Activated T-helper 1 cell treated with anti-CD3 and anti-CD28 coated beads, Interleukin-12 subunit alpha, Interleukin-12 subunit beta, Interleukin-2, Interleukin-4 antibody, amounts not matched to agents 30 ng/mL and 10 ng/mL and 1 ng/mL, durations not matched to agents 14 hours and 24 hours and 36 hours (primary cell): Measurements from ENCODE around the gene SPDYE3. TPM values are rescaled to one million over a fixed set of nuclear protein-coding genes. Genes with fewer than 3 reads are reported as not detected.

Source experiments
- total RNA-seq: library from RNA; stranded (reverse); gene quantifications from 2 replicates; pipeline ENCODE4 v1.2.3, GENCODE V29; 2022

The SPDYE3 gene
- total RNA-seq, 1 donor from 2014 or later, result not detected

Other genes with a start within 250 kb of the SPDYE3 start
- 24.6 and 26.1 TPM in 2 replicates for gene ZNF3, start 226.0 kb upstream of the SPDYE3 start, total RNA-seq
- gene COPS6, start 218.7 kb upstream of the SPDYE3 start, total RNA-seq, result 101 and 115 TPM in 2 replicates
- gene MCM7, start 206.3 kb upstream of the SPDYE3 start, total RNA-seq, result 447 and 452 TPM in 2 replicates
- 12.3 and 15.9 TPM in 2 replicates for gene AP4M1, start 206.1 kb upstream of the SPDYE3 start, total RNA-seq
- gene TAF6, start 188.3 kb upstream of the SPDYE3 start, total RNA-seq, result 72.9 and 79.2 TPM in 2 replicates
- gene CNPY4, start 188.1 kb upstream of the SPDYE3 start, total RNA-seq, result 19.6 and 21.7 TPM in 2 replicates
- gene MBLAC1, start 180.7 kb upstream of the SPDYE3 start, total RNA-seq, result 4.1 and 5.5 TPM in 2 replicates
- 119 and 133 TPM in 2 replicates for gene LAMTOR4, start 158.8 kb upstream of the SPDYE3 start, total RNA-seq
- 43.9 and 44.3 TPM in 2 replicates for gene TRAPPC14, start 149.0 kb upstream of the SPDYE3 start, total RNA-seq
- gene GAL3ST4, start 139.1 kb upstream of the SPDYE3 start, total RNA-seq, result 1.3 and 1.5 TPM in 2 replicates
- 3.9 and 4.8 TPM in 2 replicates for gene GPC2, start 130.3 kb upstream of the SPDYE3 start, total RNA-seq
- gene STAG3, start 129.8 kb upstream of the SPDYE3 start, total RNA-seq, result 25.0 and 30.6 TPM in 2 replicates
- 30.5 and 31.2 TPM in 2 replicates for gene PVRIG, start 87.8 kb upstream of the SPDYE3 start, total RNA-seq
- 82.6 and 83.9 TPM in 2 replicates for gene PILRB, start 50.4 kb downstream of the SPDYE3 start, total RNA-seq
- gene PILRA, start 65.8 kb downstream of the SPDYE3 start, total RNA-seq, result 9.6 and 9.9 TPM in 2 replicates
- 2.0 and 2.4 TPM in 2 replicates for gene ZCWPW1, start 121.0 kb downstream of the SPDYE3 start, total RNA-seq
- gene MEPCE, start 122.1 kb downstream of the SPDYE3 start, total RNA-seq, result 57.6 and 58.8 TPM in 2 replicates
- 57.6 and 58.6 TPM in 2 replicates for gene PPP1R35, start 128.8 kb downstream of the SPDYE3 start, total RNA-seq
- gene SPACDR, start 156.6 kb downstream of the SPDYE3 start, total RNA-seq, result 2.8 and 2.9 TPM in 2 replicates
- gene TSC22D4, start 171.5 kb downstream of the SPDYE3 start, total RNA-seq, result 126 and 134 TPM in 2 replicates
- gene NYAP1, start 176.2 kb downstream of the SPDYE3 start, total RNA-seq, result 0.23 and 0.37 TPM in 2 replicates
- gene AGFG2, start 231.5 kb downstream of the SPDYE3 start, total RNA-seq, result 113 and 124 TPM in 2 replicates